HuH-7 (cell line): ENCODE measurements around the gene PILRA.
"Not testable (repeated sequence)": the region's sequence is repeated elsewhere in the genome, so short reads cannot be mapped to it uniquely, and the experiment has no call there.

Source experiments
- DNase-seq: peaks from one replicate; pipeline ENCODE4 v3.0.0; 2011; ENCODE audit warnings: low spot score

PILRA gene

GRCh38 chr7:100380196-100380595, 6.9 kb downstream of the PILRA start:
- DNase-seq = no peak

GRCh38 chr7:100381531-100382233, 8.4 kb downstream of the PILRA start:
- DNase-seq = not testable (repeated sequence)

GRCh38 chr7:100382234-100382853, 9.1 kb downstream of the PILRA start:
- not testable (repeated sequence) for DNase-seq

DNA sequence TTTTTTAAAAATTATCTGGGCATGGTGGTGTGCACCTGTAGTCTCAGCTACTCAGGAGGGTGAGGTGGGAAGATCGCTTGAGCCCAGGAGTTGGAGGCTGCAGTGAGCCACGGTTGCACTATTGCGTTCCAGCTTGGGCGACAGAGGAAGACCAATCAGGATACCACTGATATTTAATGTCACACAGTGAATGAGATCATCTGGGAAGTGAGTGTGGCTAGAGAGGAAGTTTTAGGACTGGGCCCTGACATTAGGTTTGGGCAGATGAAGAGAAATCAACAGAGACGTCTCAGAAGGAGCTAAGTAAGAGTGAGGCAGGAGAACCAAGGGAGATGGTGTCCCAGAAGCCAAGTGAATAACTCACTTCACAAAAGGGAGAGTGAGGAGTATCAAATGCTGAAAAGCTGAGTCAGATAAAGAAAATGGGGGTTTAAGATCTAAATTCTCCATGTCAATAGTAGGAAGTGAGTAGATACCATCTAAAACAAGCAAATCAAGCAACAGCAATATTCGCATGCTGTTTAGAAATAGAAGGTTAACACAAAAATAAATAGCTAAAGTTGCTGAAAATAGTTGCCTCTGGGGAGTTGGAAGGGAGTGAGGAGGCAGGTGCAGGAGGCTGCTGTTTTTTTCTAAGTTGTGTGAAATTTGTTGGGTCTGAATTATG, 11.5 kb downstream of the PILRA start:
- DNase-seq = no peak

DNA sequence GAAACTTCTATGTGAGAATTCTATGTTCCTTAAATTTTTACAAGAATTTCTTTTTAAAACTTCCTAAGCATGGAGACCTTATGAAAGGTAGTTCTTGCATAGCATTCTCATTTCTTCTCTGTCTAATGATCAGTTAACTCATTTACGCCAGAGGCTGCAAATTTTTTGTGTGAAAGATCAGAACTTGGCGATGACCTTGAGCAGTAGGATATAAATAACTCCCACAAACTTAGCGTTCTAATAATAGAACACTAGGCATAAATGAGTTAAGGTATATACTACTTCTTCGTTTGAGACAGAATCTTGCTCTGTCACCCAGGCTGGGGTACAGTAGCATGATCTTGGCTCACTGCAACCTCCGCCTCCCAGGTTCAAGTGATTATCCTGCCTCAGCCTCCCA, 13.7 kb downstream of the PILRA start:
- DNase-seq = no peak

GRCh38 chr7:100387695-100388094, 14.4 kb downstream of the PILRA start:
- DNase-seq = no peak

DNA sequence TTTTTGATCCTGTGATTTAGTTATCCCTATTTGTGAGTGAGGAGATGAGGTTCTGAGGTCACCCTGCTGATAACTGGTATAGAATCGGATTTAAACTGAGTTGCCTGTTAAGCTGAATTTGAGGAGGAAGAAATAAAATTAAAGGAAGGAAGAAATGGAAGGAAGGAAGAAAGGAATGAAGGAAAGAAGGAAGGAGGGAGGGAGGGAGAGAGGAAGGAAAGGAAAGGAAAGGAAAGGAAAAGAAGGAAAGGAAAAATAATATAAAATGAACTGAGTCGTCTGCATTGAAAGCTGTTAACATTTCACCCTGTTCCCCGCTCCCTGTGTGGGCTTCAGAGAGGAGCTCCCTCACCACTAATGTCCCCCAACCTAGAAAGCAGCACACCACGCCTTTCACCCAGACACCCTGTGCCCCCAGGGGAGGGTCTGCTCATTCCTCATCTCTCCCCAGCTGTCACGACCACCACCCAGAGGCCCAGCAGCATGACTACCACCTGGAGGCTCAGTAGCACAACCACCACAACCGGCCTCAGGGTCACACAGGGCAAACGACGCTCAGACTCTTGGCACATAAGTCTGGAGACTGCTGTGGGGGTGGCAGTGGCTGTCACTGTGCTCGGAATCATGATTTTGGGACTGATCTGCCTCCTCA, 16.3 kb downstream of the PILRA start:
- no peak for DNase-seq

- DNase-seq = no peak
These were observed 17.2 kb downstream of the PILRA start for GRCh38 chr7:100390286-100391009.

DNA sequence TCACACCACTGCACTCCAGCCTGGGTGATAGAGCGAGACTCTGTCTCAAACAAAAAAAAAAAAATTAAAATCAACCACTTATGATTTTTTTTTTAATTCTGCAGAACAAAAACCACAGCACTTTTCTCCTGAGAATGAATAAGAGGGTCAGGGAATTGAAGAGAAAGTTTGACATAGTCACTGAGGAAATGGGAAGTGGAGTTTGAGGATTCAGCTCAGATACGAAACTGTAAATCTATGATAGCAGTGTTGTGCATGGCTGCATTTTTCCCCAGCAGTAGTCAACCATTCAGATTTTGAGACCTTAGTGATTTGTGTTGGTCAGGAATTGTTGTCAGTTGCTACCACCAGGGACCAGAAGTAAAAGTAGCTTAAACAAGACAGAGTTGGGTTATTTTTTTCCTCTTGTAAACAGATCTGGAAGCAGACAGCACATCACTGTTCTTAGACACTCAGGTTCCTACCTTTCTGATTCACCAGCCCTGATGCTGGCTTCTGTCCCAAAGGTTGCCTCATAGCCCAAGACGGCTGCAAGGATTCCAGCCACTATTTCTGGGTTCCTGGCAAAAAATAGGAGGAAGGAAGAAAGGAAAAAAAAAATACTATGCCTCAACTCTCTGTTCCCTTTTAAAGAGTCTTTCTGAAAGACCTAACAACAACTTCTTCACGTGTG, 20.1 kb downstream of the PILRA start:
- DNase-seq = no peak

DNA sequence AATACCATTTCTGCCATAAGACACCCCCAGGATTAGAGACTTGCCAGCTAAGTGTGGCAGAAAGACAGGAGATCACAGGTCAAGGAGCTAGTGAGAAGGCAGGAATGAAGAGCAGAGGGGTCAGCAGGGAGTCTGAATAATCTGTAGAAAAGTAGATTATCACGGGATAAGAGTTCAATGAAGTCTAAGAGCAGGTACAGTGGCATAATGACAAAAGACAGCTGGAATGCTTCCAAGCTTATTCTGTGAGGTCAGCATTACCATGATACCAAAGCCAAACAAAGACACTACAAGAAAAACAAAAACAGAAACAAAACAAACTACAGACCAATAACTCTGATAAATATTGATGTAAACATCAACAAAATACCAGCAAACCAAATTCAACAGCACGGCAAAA, 20.8 kb downstream of the PILRA start:
- no peak for DNase-seq

DNA sequence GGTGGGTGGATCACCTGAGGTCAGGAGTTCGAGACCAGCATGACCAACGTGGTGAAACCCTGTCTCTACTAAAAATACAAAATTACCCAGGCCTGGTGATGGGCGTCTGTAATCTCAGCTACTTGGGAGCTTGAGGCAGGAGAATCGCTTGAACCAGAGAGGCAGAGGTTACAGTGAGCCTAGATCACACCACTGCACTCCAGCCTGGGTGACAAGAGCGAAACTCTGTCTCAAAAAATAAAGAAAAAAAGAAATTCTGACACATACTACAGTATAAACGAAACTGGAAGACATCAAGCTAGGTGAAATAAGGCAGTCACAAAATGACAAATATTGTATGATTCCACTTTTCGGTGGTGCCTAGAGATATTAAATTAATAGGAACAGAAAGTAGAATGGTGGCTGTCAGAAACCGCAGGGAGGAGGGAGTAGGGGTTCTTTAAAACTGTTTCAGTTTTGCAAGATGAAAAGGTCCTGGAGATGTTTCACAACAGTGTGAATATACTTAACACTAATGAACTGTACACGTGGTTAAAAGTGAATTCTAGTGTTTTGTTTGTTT, 23.2 kb downstream of the PILRA start:
- DNase-seq = no peak

GRCh38 chr7:100397315-100398081, 24.2 kb downstream of the PILRA start:
- no peak for DNase-seq

DNA sequence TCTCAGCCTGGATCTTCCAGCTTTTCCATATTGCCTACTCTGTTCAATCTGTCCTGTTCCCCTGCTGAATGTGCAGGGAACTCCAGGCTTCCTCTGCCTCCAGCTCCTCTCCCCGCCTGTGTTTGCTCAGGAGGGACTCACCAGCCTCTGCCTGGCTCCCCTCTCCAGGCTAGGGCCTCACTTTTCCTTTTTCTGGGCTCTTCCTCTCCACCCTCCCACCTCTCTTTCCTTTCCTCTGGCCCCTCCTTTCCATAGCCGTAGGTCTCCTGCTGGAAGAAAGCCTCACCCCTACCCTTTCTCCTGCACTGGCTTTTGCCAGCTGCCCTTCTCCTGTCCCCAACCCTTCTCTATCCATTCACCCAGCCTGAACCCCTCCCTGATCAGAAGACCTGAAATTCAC, 25.0 kb downstream of the PILRA start:
- DNase-seq = no peak

GRCh38 chr7:100400041-100400440, 26.8 kb downstream of the PILRA start:
- DNase-seq = no peak

- peak; percentile 46 for DNase-seq
These were observed 27.4 kb downstream of the PILRA start for GRCh38 chr7:100400656-100401055.

DNA sequence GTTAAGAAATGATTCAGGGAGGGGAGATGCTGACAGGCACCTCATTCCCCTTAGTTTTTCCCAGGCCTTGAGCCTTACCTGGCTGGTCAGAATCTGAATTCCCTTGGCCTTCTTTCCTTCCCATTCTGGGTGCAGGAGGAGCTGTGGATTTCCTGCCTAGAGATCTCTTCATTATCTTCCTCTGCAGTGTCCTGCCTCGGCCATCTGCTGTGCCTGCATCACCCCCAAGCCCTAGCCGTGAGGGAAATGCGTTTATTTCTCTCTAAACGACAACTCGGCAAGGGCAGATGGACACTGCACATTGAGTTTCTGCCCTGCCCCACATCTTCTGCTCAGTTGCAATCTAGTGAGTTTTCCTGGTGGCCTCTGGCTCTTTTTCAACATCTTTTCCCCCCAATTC, 28.5 kb downstream of the PILRA start:
- no peak for DNase-seq

DNA sequence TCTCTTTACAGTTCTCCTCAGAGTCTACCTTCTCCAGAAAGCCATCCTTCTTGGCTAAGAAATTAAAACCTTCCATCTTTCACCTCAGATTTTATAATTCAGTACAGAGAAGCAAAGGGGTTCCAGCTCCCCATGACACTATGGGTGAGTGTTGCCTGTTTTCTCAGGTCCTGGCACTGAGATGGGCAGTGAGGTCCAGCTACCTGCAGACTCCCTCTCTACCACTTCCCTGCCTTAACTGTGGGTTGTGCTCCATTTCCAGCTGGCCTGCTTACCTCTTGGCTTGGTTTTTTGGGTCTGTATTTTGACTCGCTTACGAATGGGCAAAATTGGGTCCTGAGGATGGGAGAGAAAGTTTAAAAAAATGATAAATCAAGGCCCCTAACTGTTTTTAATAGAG, 29.0 kb downstream of the PILRA start:
- no peak for DNase-seq

DNA sequence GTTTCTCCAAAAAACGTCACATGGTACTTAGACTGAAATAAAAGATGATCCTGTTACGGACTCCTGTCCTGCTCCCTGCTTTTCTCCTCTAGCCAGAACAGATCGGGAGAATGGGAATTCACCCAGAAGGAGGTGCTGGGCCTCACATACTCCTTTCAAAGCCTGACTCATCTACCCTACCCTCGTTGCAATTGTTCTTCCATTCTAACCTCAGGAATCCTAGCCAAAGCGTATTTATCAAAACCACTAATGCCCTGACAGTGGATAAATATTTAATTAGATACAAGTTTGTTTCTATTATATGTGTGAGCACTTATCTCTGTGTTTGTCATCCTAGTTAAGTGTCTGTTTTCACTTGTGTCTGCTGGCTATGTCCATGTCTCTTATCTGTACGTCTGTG, 33.5 kb downstream of the PILRA start:
- no peak for DNase-seq

DNA sequence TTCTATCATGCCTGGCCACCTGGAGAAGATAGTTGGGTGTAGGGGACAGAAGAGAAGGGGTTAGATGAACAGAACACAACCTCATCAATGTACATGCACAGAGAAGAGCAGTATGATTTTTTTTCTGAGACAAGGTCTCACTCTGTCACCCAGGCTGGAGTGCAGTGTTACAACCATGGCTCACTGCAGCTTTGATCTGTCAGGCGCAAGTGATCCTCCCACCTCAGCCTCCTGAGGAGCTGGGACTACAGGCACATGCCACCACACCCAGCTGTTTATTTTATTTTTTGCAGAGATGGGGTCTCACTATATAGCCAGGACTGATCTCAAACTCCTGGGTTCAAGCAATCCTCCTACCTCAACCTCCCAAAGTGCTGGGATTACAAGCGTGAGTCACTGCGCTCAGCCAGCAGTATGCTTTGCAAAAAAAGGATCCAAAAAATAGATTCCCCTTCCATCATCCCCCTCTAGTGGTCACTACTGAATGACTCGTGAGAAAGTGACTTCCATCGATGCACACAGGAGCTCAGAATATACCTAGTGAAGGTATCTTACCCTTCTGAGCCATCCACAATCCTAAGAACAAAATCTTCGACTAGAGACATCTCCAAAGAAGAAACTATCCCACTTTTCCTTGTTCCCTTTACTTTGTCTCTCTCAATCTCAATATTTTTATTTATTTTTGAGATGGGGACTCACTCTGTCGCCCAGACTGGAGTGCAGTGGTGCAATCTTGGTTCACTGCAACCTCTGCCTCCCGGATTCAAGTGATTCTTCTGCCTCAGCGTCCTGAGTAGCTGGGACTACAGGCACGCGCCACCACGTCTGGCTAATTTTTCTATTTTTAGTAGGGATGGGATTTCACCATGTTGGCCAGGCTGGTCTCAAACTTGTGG, 34.2 kb downstream of the PILRA start:
- DNase-seq = peak; percentile 58

- no peak for DNase-seq
These were observed 37.8 kb downstream of the PILRA start for GRCh38 chr7:100411101-100411500.
